HepG2 (cell line): ENCODE measurements around the gene SEC31B. TPM values are rescaled to one million over a fixed set of nuclear protein-coding genes. Genes with fewer than 3 reads are reported as not detected.

Experiments
- BORCS8-MEF2B ChIP-seq: sonication (generic); formaldehyde crosslinking; IDR thresholded peaks from 2 replicates; pipeline ENCODE4 v1.8.0; 2022; ENCODE audit warnings: mild to moderate bottlenecking, missing genetic modification reagents
- CHCHD3 ChIP-seq: sonication (generic); formaldehyde crosslinking; IDR thresholded peaks from 2 replicates; pipeline ENCODE4 v1.8.0; 2022; ENCODE audit warnings: mild to moderate bottlenecking, missing genetic modification reagents, moderate library complexity
- DR1 ChIP-seq: sonication (generic); formaldehyde crosslinking; IDR thresholded peaks from 2 replicates; pipeline ENCODE4 v1.8.0; 2021; ENCODE audit warnings: mild to moderate bottlenecking, missing genetic modification reagents, inconsistent platforms
- FOXA3 ChIP-seq: IDR thresholded peaks from 2 replicates; pipeline ENCODE4 v1.6.1; 2016; ENCODE audit warnings: missing genetic modification reagents, missing compliant biosample characterization
- GTF2F1 ChIP-seq: fragments of 150-350 bp; IDR thresholded peaks from 2 replicates; pipeline ENCODE4 v1.6.1; 2014; ENCODE audit warnings: low read length
- KDM2A ChIP-seq: sonication (generic); formaldehyde crosslinking; IDR thresholded peaks from 2 replicates; pipeline ENCODE4 v1.4.0; 2020; ENCODE audit warnings: low read depth, missing genetic modification reagents, borderline replicate concordance
- NAIF1 ChIP-seq: sonication (generic); formaldehyde crosslinking; IDR thresholded peaks from 2 replicates; pipeline ENCODE4 v1.5.0; 2020; ENCODE audit warnings: mild to moderate bottlenecking, missing genetic modification reagents, borderline replicate concordance
- SNAPC2 ChIP-seq: sonication (generic); formaldehyde crosslinking; IDR thresholded peaks from 2 replicates; pipeline ENCODE4 v1.8.1; 2022; ENCODE audit warnings: mild to moderate bottlenecking, missing genetic modification reagents
- THAP7 ChIP-seq: sonication (generic); formaldehyde crosslinking; IDR thresholded peaks from 2 replicates; pipeline ENCODE4 v1.8.1; 2023; ENCODE audit warnings: mild to moderate bottlenecking, missing genetic modification reagents
- ZBTB10 ChIP-seq: sonication (generic); formaldehyde crosslinking; IDR thresholded peaks from 2 replicates; pipeline ENCODE4 v1.4.0; 2020; ENCODE audit warnings: missing genetic modification reagents, borderline replicate concordance
- ZNF33A ChIP-seq: sonication (generic); formaldehyde crosslinking; IDR thresholded peaks from 2 replicates; pipeline ENCODE4 v1.5.1; 2020; ENCODE audit warnings: missing genetic modification reagents, mild to moderate bottlenecking, moderate library complexity, borderline replicate concordance
- ZNF382 ChIP-seq: sonication (generic); formaldehyde crosslinking; IDR thresholded peaks from 2 replicates; pipeline ENCODE4 v1.5.0; 2020; ENCODE audit warnings: missing genetic modification reagents, mild to moderate bottlenecking, borderline replicate concordance
- ZNF639 ChIP-seq: conservative IDR thresholded peaks from 2 replicates; pipeline ENCODE4 v1.6.1; 2018; ENCODE audit warnings: missing genetic modification reagents
- ZNF761 ChIP-seq: sonication (generic); formaldehyde crosslinking; conservative IDR thresholded peaks from 2 replicates; pipeline ENCODE4 v1.4.0; 2020; ENCODE audit warnings: mild to moderate bottlenecking, missing genetic modification reagents
- ZNF782 ChIP-seq: sonication (generic); formaldehyde crosslinking; IDR thresholded peaks from 2 replicates; pipeline ENCODE4 v1.4.0; 2020; ENCODE audit warnings: missing genetic modification reagents, mild to moderate bottlenecking, borderline replicate concordance
- polyA plus RNA-seq, 8 experiments: library from polyadenylated mRNA; depleted of rRNA in 3 of 8; stranded (reverse) in 7 of 8; unstranded in 1 of 8; fragments of >200 nt; fragmentation: Illumina TruSeq in 4 of 8; extraction: Trizol in 4 of 8; gene quantifications; 2 replicates each; pipeline versions ENCODE4 v1.2.1 to v1.2.3, GENCODE V29; 2011 to 2016; ENCODE audit warnings: low read depth in 4 of 8, missing spikeins in 1 of 8, mixed read lengths in 1 of 8; ENCODE audit not compliant: insufficient read depth in 1 of 8
- total RNA-seq, 5 experiments: library from RNA; depleted of rRNA; stranded (reverse); fragments of >200 nt; fragmentation: Illumina TruSeq; extraction: Trizol; gene quantifications; 2 replicates each; pipeline ENCODE4 v1.2.3, GENCODE V29; 2016; ENCODE audit warnings: low read depth in 1 of 5
- TF ChIP-seq, protein P1 (sequence below): fragments of 450-650 bp; IDR thresholded peaks from 2 replicates; pipeline ENCODE4 v1.6.1; 2017
- TF ChIP-seq, protein P2 (sequence below): sonication (generic); formaldehyde crosslinking; conservative IDR thresholded peaks from 2 replicates; pipeline ENCODE4 v1.4.0; 2020; ENCODE audit warnings: missing genetic modification reagents
- TF ChIP-seq, protein P3 (sequence below): sonication (generic); formaldehyde crosslinking; IDR thresholded peaks from 2 replicates; pipeline ENCODE4 v1.4.0; 2020; ENCODE audit warnings: mild to moderate bottlenecking, missing genetic modification reagents

The SEC31B gene
- total and polyA plus RNA-seq, 2 of the 13 experiments (the other 11 are each of a cell fraction or from before 2014, with no cell fraction given): 2.0 to 8.3 TPM

DNA sequence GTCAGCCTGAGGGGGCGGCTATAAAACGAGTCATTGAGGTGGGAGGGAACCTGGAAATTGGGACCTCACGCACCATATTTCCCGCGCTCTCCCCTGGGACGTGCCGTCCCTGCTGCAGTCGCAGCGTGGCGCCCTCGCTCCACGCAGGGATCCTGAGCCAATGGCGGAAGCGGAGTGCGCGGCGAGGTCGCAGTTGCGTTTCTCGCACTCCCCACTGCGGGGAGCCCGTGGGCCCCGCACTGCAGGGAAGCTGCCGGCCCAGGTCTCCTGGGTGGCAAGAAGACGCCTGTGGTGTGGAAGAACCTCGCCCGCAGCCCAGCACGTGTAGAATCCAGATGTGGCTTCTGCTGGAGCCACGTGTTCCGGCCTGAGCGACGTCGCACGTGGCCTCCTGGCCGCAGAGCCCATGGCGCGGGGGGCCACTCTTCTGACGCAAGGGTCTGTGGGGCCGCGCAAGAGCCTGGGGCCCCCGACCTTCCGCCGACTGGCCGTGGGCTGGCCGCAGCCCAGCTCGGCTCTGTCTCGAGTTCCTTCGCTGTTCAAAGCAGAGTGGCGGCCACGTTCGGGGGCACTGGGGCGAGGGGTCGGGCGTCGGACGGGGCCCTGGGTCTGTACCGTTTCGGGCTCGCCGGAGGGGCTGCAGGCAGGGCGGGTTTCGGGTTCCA, 42.5 kb upstream of the SEC31B start (continued):
- TF ChIP-seq CHCHD3 (CRISPR knock-in tag) (no peak), GTF2F1 (no peak), ZBTB10 (CRISPR knock-in tag) (no peak), KDM2A (CRISPR knock-in tag) (peak; percentile 97), DR1 (CRISPR knock-in tag) (no peak), FOXA3 (CRISPR knock-in tag) (peak; percentile 21; the same call in 1 of the 2 replicates), ZNF33A (CRISPR knock-in tag) (no peak), NAIF1 (CRISPR knock-in tag) (no peak), ZNF761 (CRISPR knock-in tag) (no peak), BORCS8-MEF2B (CRISPR knock-in tag) (no peak), SNAPC2 (CRISPR knock-in tag) (no peak), ZNF382 (CRISPR knock-in tag) (no peak), ZNF782 (CRISPR knock-in tag) (no peak), THAP7 (CRISPR knock-in tag) (0 out of 2 replicates have a peak, but pooled peaks have one; percentile 65), ZNF639 (CRISPR knock-in tag) (no peak)
- TF ChIP-seq, protein P1, sequence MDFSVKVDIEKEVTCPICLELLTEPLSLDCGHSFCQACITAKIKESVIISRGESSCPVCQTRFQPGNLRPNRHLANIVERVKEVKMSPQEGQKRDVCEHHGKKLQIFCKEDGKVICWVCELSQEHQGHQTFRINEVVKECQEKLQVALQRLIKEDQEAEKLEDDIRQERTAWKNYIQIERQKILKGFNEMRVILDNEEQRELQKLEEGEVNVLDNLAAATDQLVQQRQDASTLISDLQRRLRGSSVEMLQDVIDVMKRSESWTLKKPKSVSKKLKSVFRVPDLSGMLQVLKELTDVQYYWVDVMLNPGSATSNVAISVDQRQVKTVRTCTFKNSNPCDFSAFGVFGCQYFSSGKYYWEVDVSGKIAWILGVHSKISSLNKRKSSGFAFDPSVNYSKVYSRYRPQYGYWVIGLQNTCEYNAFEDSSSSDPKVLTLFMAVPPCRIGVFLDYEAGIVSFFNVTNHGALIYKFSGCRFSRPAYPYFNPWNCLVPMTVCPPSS: no peak
- TF ChIP-seq, protein P2, sequence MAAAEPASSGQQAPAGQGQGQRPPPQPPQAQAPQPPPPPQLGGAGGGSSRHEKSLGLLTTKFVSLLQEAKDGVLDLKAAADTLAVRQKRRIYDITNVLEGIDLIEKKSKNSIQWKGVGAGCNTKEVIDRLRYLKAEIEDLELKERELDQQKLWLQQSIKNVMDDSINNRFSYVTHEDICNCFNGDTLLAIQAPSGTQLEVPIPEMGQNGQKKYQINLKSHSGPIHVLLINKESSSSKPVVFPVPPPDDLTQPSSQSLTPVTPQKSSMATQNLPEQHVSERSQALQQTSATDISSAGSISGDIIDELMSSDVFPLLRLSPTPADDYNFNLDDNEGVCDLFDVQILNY (CRISPR knock-in tag): peak; percentile 52; the same call in 1 of the 2 replicates
- TF ChIP-seq, protein P3, sequence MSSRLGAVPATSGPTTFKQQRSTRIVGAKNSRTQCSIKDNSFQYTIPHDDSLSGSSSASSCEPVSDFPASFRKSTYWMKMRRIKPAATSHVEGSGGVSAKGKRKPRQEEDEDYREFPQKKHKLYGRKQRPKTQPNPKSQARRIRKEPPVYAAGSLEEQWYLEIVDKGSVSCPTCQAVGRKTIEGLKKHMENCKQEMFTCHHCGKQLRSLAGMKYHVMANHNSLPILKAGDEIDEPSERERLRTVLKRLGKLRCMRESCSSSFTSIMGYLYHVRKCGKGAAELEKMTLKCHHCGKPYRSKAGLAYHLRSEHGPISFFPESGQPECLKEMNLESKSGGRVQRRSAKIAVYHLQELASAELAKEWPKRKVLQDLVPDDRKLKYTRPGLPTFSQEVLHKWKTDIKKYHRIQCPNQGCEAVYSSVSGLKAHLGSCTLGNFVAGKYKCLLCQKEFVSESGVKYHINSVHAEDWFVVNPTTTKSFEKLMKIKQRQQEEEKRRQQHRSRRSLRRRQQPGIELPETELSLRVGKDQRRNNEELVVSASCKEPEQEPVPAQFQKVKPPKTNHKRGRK (CRISPR knock-in tag): no peak
